GM12878 (cell line): ENCODE results near the gene NKD2. TPM values are rescaled to one million over a fixed set of nuclear protein-coding genes. Genes with fewer than 3 reads are reported as not detected.

Experiments
- ATAC-seq: fragments of 200-7000 bp; cut with Tn5 transposase; 3 replicates; pipeline ENCODE4 v1.9.1; 2020; ENCODE audit warnings: mild to moderate bottlenecking, moderate library complexity
- BruUV-seq: library from RNA; stranded (reverse); fragments of 400-500 nt; replicated peaks from 2 replicates; lab custom pipeline; 2021; lab: Mats Ljungman, UMichigan
- CTCF ChIA-PET: fragments of 300-600 bp; sonication (Branson Sonifier 250); formaldehyde crosslinking; extraction: SDS; loops from one replicate; lab custom pipeline; 2021; ENCODE audit warnings: inconsistent platforms; lab: Yijun Ruan, JAX
- POLR2A ChIA-PET: fragments of 350-600 bp; formaldehyde crosslinking; extraction: SDS; loops from one replicate; lab custom pipeline; 2021; ENCODE audit warnings: inconsistent platforms; lab: Charles Lee
- RAD21 ChIA-PET: fragments of 300-600 bp; sonication (Branson Sonifier 250); formaldehyde crosslinking; loops from one replicate; lab custom pipeline; 2023; ENCODE audit warnings: antibody characterized with exemption; ENCODE audit not compliant: unreplicated experiment; lab: Charles Lee
- SMC1A ChIA-PET: fragments of 300-600 bp; sonication (Branson Sonifier 250); formaldehyde crosslinking; loops from one replicate; lab custom pipeline; 2023; ENCODE audit not compliant: unreplicated experiment, uncharacterized antibody; lab: Charles Lee
- DNase-seq: peaks from one replicate; pipeline ENCODE4 v3.0.0-alpha.2; 2011; ENCODE audit warnings: low read depth, low spot score
- FAIRE-seq: peaks from 3 replicates; lab custom pipeline; 2011; peaks lifted over from hg19 to GRCh38; lab: Jason Lieb, UNC
- H2AFZ ChIP-seq: 2 replicates; pipeline ENCODE4 v1.6.0; 2011; ENCODE audit warnings: low read depth, low read length, control low read depth; ENCODE audit not compliant: control insufficient read depth
- H3K27ac ChIP-seq: 2 replicates; pipeline ENCODE4 v1.5.1; 2011; ENCODE audit warnings: control low read depth; ENCODE audit not compliant: control insufficient read depth, insufficient read depth
- H3K27me3 ChIP-seq, 2 experiments: replicated peaks in 1 of 2; 2 replicates each; pipeline versions ENCODE4 v1.6.0 to v1.6.1; 2011; ENCODE audit warnings: low read length in 1 of 2; ENCODE audit not compliant: control insufficient read depth in 2 of 2, insufficient read depth in 2 of 2
- H3K36me3 ChIP-seq, 2 experiments: 2 replicates each; pipeline ENCODE4 v1.5.1; 2011; ENCODE audit warnings: low read length in 1 of 2; ENCODE audit not compliant: control insufficient read depth in 2 of 2, insufficient read depth in 2 of 2
- H3K4me1 ChIP-seq: 2 replicates; pipeline ENCODE4 v1.6.1; 2011; ENCODE audit warnings: mild to moderate bottlenecking, low read length, moderate library complexity, mixed read lengths; ENCODE audit not compliant: control insufficient read depth, insufficient read depth
- H3K4me2 ChIP-seq: 2 replicates; pipeline ENCODE4 v1.6.0; 2011; ENCODE audit warnings: control low read depth; ENCODE audit not compliant: control insufficient read depth, insufficient read depth
- H3K4me3 ChIP-seq: fragments of 200-600 bp; sonication (generic); 2 replicates; pipeline ENCODE4 v1.5.1; 2016
- H3K79me2 ChIP-seq: 2 replicates; pipeline ENCODE4 v1.6.0; 2011; ENCODE audit warnings: low read length; ENCODE audit not compliant: control insufficient read depth, insufficient read depth
- H3K9ac ChIP-seq: 2 replicates; pipeline ENCODE4 v1.8.0; 2011; ENCODE audit warnings: low read length, control low read depth, mixed read lengths; ENCODE audit not compliant: control insufficient read depth, insufficient read depth
- H3K9me3 ChIP-seq: replicated peaks from 3 replicates; pipeline ENCODE4 v1.5.1; 2011; ENCODE audit warnings: mild to moderate bottlenecking, low read length; ENCODE audit not compliant: control insufficient read depth, insufficient read depth
- H4K20me1 ChIP-seq: 2 replicates; pipeline ENCODE4 v1.6.0; 2011; ENCODE audit not compliant: control insufficient read depth, insufficient read depth
- BHLHE40 ChIP-seq, 2 experiments: fragments of 450-650 bp in 1 of 2; IDR thresholded peaks; 2 replicates each; pipeline ENCODE4 v1.6.1; 2011 to 2017; ENCODE audit warnings: low read depth in 2 of 2, borderline replicate concordance in 1 of 2, improper control_type of control experiment in 1 of 2, low read length in 1 of 2, mild to moderate bottlenecking in 1 of 2
- BMI1 ChIP-seq: fragments of 450-650 bp; IDR thresholded peaks from 2 replicates; pipeline ENCODE4 v1.6.1; 2016; ENCODE audit warnings: mild to moderate bottlenecking, moderate library complexity, borderline replicate concordance
- CBX3 ChIP-seq: fragments of 200-600 bp; sonication (generic); IDR thresholded peaks from 2 replicates; pipeline ENCODE4 v1.6.1; 2016; ENCODE audit warnings: low read depth, borderline replicate concordance
- ETV6 ChIP-seq, 2 experiments: fragments of 450-650 bp in 1 of 2; IDR thresholded peaks in 1 of 2; conservative IDR thresholded peaks in 1 of 2; 2 replicates each; pipeline ENCODE4 v1.6.1; 2014; ENCODE audit warnings: antibody characterized with exemption in 1 of 2, borderline replicate concordance in 1 of 2, low read depth in 1 of 2, mild to moderate bottlenecking in 1 of 2, moderate library complexity in 1 of 2
- FOS ChIP-seq: IDR thresholded peaks from 3 replicates; pipeline ENCODE4 v1.6.1; 2011; ENCODE audit warnings: borderline replicate concordance; ENCODE audit not compliant: insufficient read length; ENCODE audit errors: extremely low read depth
- IKZF1 ChIP-seq: fragments of 450-650 bp; conservative IDR thresholded peaks from 2 replicates; pipeline ENCODE4 v1.6.1; 2017; ENCODE audit warnings: antibody characterized with exemption, mild to moderate bottlenecking
- MEF2A ChIP-seq: IDR thresholded peaks from 2 replicates; pipeline ENCODE4 v1.6.1; 2011; ENCODE audit warnings: low read depth, mild to moderate bottlenecking, low read length, moderate library complexity; ENCODE audit not compliant: insufficient read depth
- MTA2 ChIP-seq: fragments of 450-650 bp; IDR thresholded peaks from 2 replicates; pipeline ENCODE4 v1.6.1; 2016; ENCODE audit warnings: low read depth, mild to moderate bottlenecking, moderate library complexity
- MTA3 ChIP-seq: IDR thresholded peaks from 2 replicates; pipeline ENCODE4 v1.6.1; 2012; ENCODE audit warnings: low read length, inconsistent platforms, borderline replicate concordance
- PAX5 ChIP-seq: IDR thresholded peaks from 2 replicates; pipeline ENCODE4 v1.6.1; 2011; ENCODE audit warnings: low read depth, low read length, borderline replicate concordance
- POU2F2 ChIP-seq: IDR thresholded peaks from 3 replicates; pipeline ENCODE4 v1.6.1; 2011; ENCODE audit warnings: low read depth, mild to moderate bottlenecking, low read length, borderline replicate concordance
- SIX5 ChIP-seq: IDR thresholded peaks from 2 replicates; pipeline ENCODE4 v1.6.1; 2011; ENCODE audit warnings: mild to moderate bottlenecking, low read depth, low read length, moderate library complexity; ENCODE audit not compliant: severe bottlenecking
- SPI1 ChIP-seq: IDR thresholded peaks from 2 replicates; pipeline ENCODE4 v1.6.1; 2011; ENCODE audit warnings: low read depth, mild to moderate bottlenecking, low read length, moderate library complexity, borderline replicate concordance; ENCODE audit not compliant: insufficient read depth
- TCF7 ChIP-seq: IDR thresholded peaks from 2 replicates; pipeline ENCODE4 v1.6.1; 2014; ENCODE audit warnings: antibody characterized with exemption, borderline replicate concordance
- WGBS: methylation state at CpG from one replicate; pipeline ENCODE4 v1.1.6; 2016; ENCODE audit warnings: low lambda C conversion rate; ENCODE audit not compliant: insufficient replicate concordance, insufficient coverage; ENCODE audit errors: missing lambda C conversion rate; 5-methylcytosine and 5-hydroxymethylcytosine counted together
- in situ Hi-C: fragments of 300-500 bp; cut with MboI; formaldehyde crosslinking; loops from 9 replicates; pipeline ENCODE4 v1.14.3; 2018; ENCODE audit warnings: mixed read lengths
- intact Hi-C: fragments of 100-400 bp; cut with micrococcal nuclease; formaldehyde crosslinking; loops from one replicate; pipeline ENCODE4 v1.14.2; 2022; ENCODE audit not compliant: unreplicated experiment
- polyA plus RNA-seq, 11 experiments: library from polyadenylated mRNA; depleted of rRNA in 4 of 11; unstranded in 6 of 11; stranded (reverse) in 5 of 11; fragments of >200 nt; fragmentation: Nextera tagmentation in 4 of 11; fragmentation: Illumina TruSeq in 1 of 11; extraction: Ambion mirVana in 4 of 11; extraction: Trizol in 1 of 11; gene quantifications; 1 replicate in 1 of 11; 2 replicates in 10 of 11; pipeline versions ENCODE4 v1.2.1 to v1.2.3, GENCODE V29; 2011 to 2016; ENCODE audit warnings: inconsistent platforms in 2 of 11, missing spikeins in 2 of 11, low read depth in 1 of 11
- total RNA-seq, 4 experiments: library from RNA; depleted of rRNA in 3 of 4; stranded (reverse); fragments of >200 nt in 3 of 4; fragmentation: Illumina TruSeq in 1 of 4; extraction: Trizol in 1 of 4; gene quantifications; 2 replicates each; pipeline versions ENCODE4 v1.2.1 to v1.2.3, GENCODE V29; 2013 to 2021
- TF ChIP-seq, protein P1 (sequence below): fragments of 450-650 bp; formaldehyde crosslinking; IDR thresholded peaks from 2 replicates; pipeline ENCODE4 v1.4.0; 2022; ENCODE audit warnings: mild to moderate bottlenecking, moderate library complexity
- TF ChIP-seq, protein P2 (sequence below): IDR thresholded peaks from 2 replicates; pipeline ENCODE4 v1.6.1; 2011; ENCODE audit warnings: low read depth, low read length, improper control_type of control experiment, borderline replicate concordance

The NKD2 gene
- total and polyA plus RNA-seq, 10 of the 15 experiments (the other 5 are each of a cell fraction or from before 2014, with no cell fraction given): 0.20 to 0.83 (median 0.26) TPM; not detected in 7

DNA sequence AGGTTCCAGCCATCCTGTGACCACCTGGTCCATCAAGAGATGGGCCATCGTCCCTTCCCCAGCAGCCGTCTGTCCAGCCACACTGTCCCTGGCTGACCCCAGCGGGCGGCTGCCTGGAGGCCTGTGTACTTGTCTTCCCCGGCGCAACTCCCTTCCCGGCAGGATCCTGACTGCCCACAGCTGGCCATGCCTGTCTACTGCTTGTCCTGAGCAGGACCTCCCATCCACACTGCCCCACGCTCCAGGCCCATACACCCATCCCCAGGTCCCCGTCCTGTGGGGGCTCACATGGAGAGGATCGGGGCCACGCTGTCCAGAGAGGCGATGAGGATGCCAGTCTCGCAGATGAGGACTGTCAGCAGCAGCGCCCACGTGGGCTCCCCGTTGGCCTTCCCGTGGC, 67.8 kb downstream of the NKD2 start:
- ATAC-seq (no peak), FAIRE-seq (no peak)
- RAD21 ChIA-PET: no interaction called here

DNA sequence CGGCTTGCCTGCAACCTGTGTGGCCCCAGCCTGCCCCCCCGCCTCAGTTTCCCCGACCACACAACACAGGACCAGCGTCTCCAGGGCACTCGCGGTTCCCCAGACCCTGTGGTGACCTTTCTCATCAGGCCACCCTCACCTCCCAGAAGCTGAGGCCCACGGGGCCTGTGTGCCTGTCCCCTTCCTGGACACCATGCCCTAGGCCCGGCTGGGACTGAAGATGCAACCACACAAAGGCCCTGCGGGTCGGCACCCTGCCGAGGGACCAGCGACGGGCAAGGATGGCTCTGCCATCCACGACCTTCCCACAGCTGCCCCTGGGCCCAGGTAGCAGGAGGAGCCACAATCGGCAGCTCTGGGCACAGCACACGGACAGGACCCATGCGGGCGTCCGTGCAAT, 68.4 kb downstream of the NKD2 start:
- H3K27ac ChIP-seq: no peak overlapping the region
- ChIA-PET POLR2A (no interaction called here), CTCF (no interaction called here), RAD21 (no interaction called here), SMC1A (no interaction called here)
- in situ Hi-C loops: no loop called here
- H3K79me2 ChIP-seq: no peaks in the 10 kb centered on the region
- FAIRE-seq (no peak), ATAC-seq (no peak), DNase-seq (no peak)
- no peak overlapping the region for H3K4me3 ChIP-seq
- no peaks in the 10 kb centered on the region for H3K36me3 ChIP-seq
- H3K9ac ChIP-seq: no peak overlapping the region
- no peaks in the 10 kb centered on the region for H3K27me3 ChIP-seq
- intact Hi-C loops: no loop called here
- H3K9me3 ChIP-seq: no peaks in the 10 kb centered on the region
- BruUV-seq: no TSS peak
- WGBS: 48% methylated on average over 16 of the region's 19 CpGs
- H4K20me1 ChIP-seq: no peaks in the 10 kb centered on the region
- H2AFZ ChIP-seq: no peak overlapping the region
- H3K4me2 ChIP-seq: no peak overlapping the region
- no peaks in the 10 kb centered on the region for H3K4me1 ChIP-seq
- TF ChIP-seq SPI1: no peak
- no peak for TF ChIP-seq TCF7
- TF ChIP-seq, protein P1, sequence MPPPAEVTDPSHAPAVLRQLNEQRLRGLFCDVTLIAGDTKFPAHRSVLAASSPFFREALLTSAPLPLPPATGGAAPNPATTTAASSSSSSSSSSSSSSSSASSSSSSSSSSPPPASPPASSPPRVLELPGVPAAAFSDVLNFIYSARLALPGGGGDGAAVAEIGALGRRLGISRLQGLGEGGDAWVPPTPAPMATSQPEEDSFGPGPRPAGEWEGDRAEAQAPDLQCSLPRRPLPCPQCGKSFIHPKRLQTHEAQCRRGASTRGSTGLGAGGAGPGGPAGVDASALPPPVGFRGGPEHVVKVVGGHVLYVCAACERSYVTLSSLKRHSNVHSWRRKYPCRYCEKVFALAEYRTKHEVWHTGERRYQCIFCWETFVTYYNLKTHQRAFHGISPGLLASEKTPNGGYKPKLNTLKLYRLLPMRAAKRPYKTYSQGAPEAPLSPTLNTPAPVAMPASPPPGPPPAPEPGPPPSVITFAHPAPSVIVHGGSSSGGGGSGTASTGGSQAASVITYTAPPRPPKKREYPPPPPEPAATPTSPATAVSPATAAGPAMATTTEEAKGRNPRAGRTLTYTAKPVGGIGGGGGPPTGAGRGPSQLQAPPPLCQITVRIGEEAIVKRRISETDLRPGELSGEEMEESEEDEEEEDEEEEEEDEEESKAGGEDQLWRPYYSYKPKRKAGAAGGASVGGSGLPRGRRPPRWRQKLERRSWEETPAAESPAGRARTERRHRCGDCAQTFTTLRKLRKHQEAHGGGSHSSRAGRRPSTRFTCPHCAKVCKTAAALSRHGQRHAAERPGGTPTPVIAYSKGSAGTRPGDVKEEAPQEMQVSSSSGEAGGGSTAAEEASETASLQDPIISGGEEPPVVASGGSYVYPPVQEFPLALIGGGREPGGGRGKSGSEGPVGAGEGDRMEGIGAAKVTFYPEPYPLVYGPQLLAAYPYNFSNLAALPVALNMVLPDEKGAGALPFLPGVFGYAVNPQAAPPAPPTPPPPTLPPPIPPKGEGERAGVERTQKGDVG (CRISPR knock-in tag): no peak
- TF ChIP-seq SIX5: no peak
- no peak for TF ChIP-seq CBX3
- no peak for TF ChIP-seq BHLHE40 (IDR thresholded peaks at IDR 0.05; ENCODE audit: borderline replicate concordance in 1 of 2, low read depth in 2 of 2, low read length in 1 of 2)
- no peak for TF ChIP-seq PAX5
- TF ChIP-seq FOS: no peak
- no peak for TF ChIP-seq IKZF1
- TF ChIP-seq, protein P2, sequence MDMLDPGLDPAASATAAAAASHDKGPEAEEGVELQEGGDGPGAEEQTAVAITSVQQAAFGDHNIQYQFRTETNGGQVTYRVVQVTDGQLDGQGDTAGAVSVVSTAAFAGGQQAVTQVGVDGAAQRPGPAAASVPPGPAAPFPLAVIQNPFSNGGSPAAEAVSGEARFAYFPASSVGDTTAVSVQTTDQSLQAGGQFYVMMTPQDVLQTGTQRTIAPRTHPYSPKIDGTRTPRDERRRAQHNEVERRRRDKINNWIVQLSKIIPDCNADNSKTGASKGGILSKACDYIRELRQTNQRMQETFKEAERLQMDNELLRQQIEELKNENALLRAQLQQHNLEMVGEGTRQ: no peak
- TF ChIP-seq MTA3: no peak
- no peak for TF ChIP-seq BMI1
- no peak for TF ChIP-seq MEF2A

More for the DNA sequence above, 67.8 kb downstream of the NKD2 start:
- Histone ChIP-seq H3K4me3 (no peak overlapping the region), H2AFZ (no peak overlapping the region), H3K9ac (no peak overlapping the region), H4K20me1 (no peaks in the 10 kb centered on the region), H3K4me1 (no peaks in the 10 kb centered on the region), H3K27ac (no peak overlapping the region), H3K27me3 (no peaks in the 10 kb centered on the region), H3K79me2 (no peaks in the 10 kb centered on the region), H3K36me3 (no peaks in the 10 kb centered on the region), H3K4me2 (no peak overlapping the region), H3K9me3 (no peaks in the 10 kb centered on the region)
- WGBS: 53% methylated on average over 17 of the region's 17 CpGs
- POLR2A ChIA-PET: no interaction called here
- no peak for DNase-seq
- in situ Hi-C loops (no loop called here), intact Hi-C loops (no loop called here)
- no TSS peak for BruUV-seq
- TF ChIP-seq ETV6 (conservative IDR thresholded peaks at IDR 0.05 in 1 of 2, IDR thresholded peaks at IDR 0.05 in 1 of 2; ENCODE audit: borderline replicate concordance in 1 of 2, low read depth in 1 of 2) (no peak), POU2F2 (no peak), MTA2 (no peak)
- CTCF ChIA-PET: no interaction called here
- SMC1A ChIA-PET: no interaction called here
